ENCODE results near the gene TMEM218. TPM values are rescaled to one million over a fixed set of nuclear protein-coding genes. Genes with fewer than 3 reads are reported as not detected.

TMEM218 gene
- total and polyA plus RNA-seq, 10 of the 15 experiments (the other 5 are each of a cell fraction or from before 2014, with no cell fraction given), result 11.2 to 50.3 (median 28.8) TPM

- Histone ChIP-seq H3K79me2 (ENCODE audit: control insufficient read depth, insufficient read depth, low read length) (no peaks in the 10 kb centered on the region), H3K27ac (ENCODE audit: control insufficient read depth, insufficient read depth) (no peak within 1 kb of the TSS), H3K4me1 (ENCODE audit: control insufficient read depth, insufficient read depth, low read length) (peaks cover 4% of the 10 kb centered on the region; the same call in 1 of the 2 replicates), H3K36me3 (ENCODE audit: control insufficient read depth in 2 of 2, insufficient read depth in 2 of 2, low read length in 1 of 2) (no peaks in the 10 kb centered on the region), H3K9me3 (replicated peaks; ENCODE audit: control insufficient read depth, insufficient read depth, low read length) (no peaks in the 10 kb centered on the region), H3K4me3 (peak within 1 kb of the TSS; percentile 77), H2AFZ (ENCODE audit: control insufficient read depth, low read depth, low read length) (peak within 1 kb of the TSS; percentile 73), H3K4me2 (ENCODE audit: control insufficient read depth, insufficient read depth) (peak within 1 kb of the TSS; percentile 93), H3K27me3 (replicated peaks in 1 of 2; ENCODE audit: control insufficient read depth in 2 of 2, insufficient read depth in 2 of 2, low read length in 1 of 2) (no peaks in the 10 kb centered on the region; a peak in 1 of 4 replicates), H3K9ac (ENCODE audit: control insufficient read depth, insufficient read depth, low read length) (peak within 1 kb of the TSS; percentile 62), H4K20me1 (ENCODE audit: control insufficient read depth, insufficient read depth) (no peaks in the 10 kb centered on the region)
- FAIRE-seq (peak; percentile 54), ATAC-seq (peak; percentile 94), DNase-seq (ENCODE audit: low read depth, low spot score) (peak; percentile 62)
- ChIA-PET CTCF (interaction anchor here (0.9 to 2.1 kb wide), 7 partner anchors 9 to 293 kb away, joined by 3 to 20 read pairs (median 6); partner anchors contain the start of gene TMEM218), POLR2A (interaction anchor here (1.0 to 2.1 kb wide), 6 partner anchors 10 to 109 kb away, joined by 3 to 42 read pairs (median 8); partner anchors contain the start of genes CCDC15 and TMEM218), SMC1A (ENCODE audit: uncharacterized antibody, unreplicated experiment) (interaction anchor here (1.2 to 3.0 kb wide), 7 partner anchors 11 to 109 kb away, joined by 3 to 36 read pairs (median 8); partner anchors contain the start of genes CCDC15 and TMEM218), RAD21 (ENCODE audit: unreplicated experiment) (interaction anchor here (1.2 to 2.7 kb wide), 5 partner anchors 10 to 79 kb away, joined by 3 to 44 read pairs (median 5); partner anchors contain the start of gene TMEM218)
- no TSS peak for BruUV-seq (replicated peaks)
- intact Hi-C loops (cut with micrococcal nuclease; ENCODE audit: unreplicated experiment) (loop anchor here (1.0 to 5.0 kb wide), 3 partner anchors 9 to 104 kb away; no protein-coding TSS in a partner anchor), in situ Hi-C loops (cut with MboI) (no loop called here)
- WGBS (ENCODE audit: insufficient coverage, insufficient replicate concordance, low lambda C conversion rate, missing lambda C conversion rate), result under 1% methylated on average over 41 of the region's 46 CpGs
- TF ChIP-seq HDGF (IDR thresholded peaks at IDR 0.05), result no peak
- no peak for TF ChIP-seq CHD1 (IDR thresholded peaks at IDR 0.05; ENCODE audit: low read depth, low read length)
- no peak for TF ChIP-seq NFIC (IDR thresholded peaks at IDR 0.05; ENCODE audit: low read depth, low read length)
- TF ChIP-seq BACH1 (IDR thresholded peaks at IDR 0.05; ENCODE audit: borderline replicate concordance), result peak; percentile 80; the same call in 1 of the 2 replicates
- TF ChIP-seq GATAD2B (conservative IDR thresholded peaks at IDR 0.05; ENCODE audit: low read depth), result peak; percentile 88; the same call in 1 of the 2 replicates
- TF ChIP-seq POLR2AphosphoS5 (IDR thresholded peaks at IDR 0.05; ENCODE audit: low read length), result peak; percentile 79
- TF ChIP-seq ZNF207 (IDR thresholded peaks at IDR 0.05; ENCODE audit: borderline replicate concordance), result peak; percentile 76
- no peak for TF ChIP-seq CBFB (IDR thresholded peaks at IDR 0.05; ENCODE audit: low read depth)
- TF ChIP-seq ZNF24 (IDR thresholded peaks at IDR 0.05), result peak; percentile 45; the same call in 1 of the 2 replicates
- no peak for TF ChIP-seq ZBTB4 (CRISPR knock-in tag; IDR thresholded peaks at IDR 0.05)
- TF ChIP-seq ZNF592 (IDR thresholded peaks at IDR 0.05), result no peak
- TF ChIP-seq RCOR1 (conservative IDR thresholded peaks at IDR 0.05; ENCODE audit: low read depth, low read length), result no peak
- peak; percentile 18; the same call in 1 of the 2 replicates for TF ChIP-seq SMC3 (IDR thresholded peaks at IDR 0.05; ENCODE audit: borderline replicate concordance, low read length)
- no peak for TF ChIP-seq HDAC2 (IDR thresholded peaks at IDR 0.05)
- TF ChIP-seq ASH2L (IDR thresholded peaks at IDR 0.05; ENCODE audit: borderline replicate concordance, low read depth), result no peak
- 0 out of 2 replicates have a peak, but pooled peaks have one; percentile 22 for TF ChIP-seq POLR2AphosphoS2 (IDR thresholded peaks at IDR 0.05; ENCODE audit: low read depth, low read length)
- TF ChIP-seq YY1 (IDR thresholded peaks at IDR 0.05; ENCODE audit: low read depth, low read length), result peak; percentile 17; the same call in 1 of the 2 replicates
- peak; percentile 96; the same call in 1 of the 2 replicates for TF ChIP-seq DPF2 (IDR thresholded peaks at IDR 0.05)
- TF ChIP-seq JUND (IDR thresholded peaks at IDR 0.05; ENCODE audit: low read depth, low read length), result no peak
These were observed 48.4 kb downstream of the TMEM218 start, which contains the start of gene SLC37A2 for GRCh38 chr11:125062931-125063428. Gene SLC37A2, plus strand, starts transcription at chr11:125063305. Its CDS starts 63 bp downstream, at chr11:125063368.
